Liver (tissue), 9 donors: ENCODE data around the gene PREPL. TPM values are rescaled to one million over a fixed set of nuclear protein-coding genes. Genes with fewer than 3 reads are reported as not detected.

Experiments
- DNase-seq: peaks from one replicate; pipeline ENCODE4 v3.0.0-alpha.2; 2017; ENCODE audit warnings: low spot score
- H3K27ac ChIP-seq, 2 donors: one replicate each; pipeline ENCODE4 v1.7.0; 2013; ENCODE audit warnings: inconsistent platforms in 2 of 2, low read length in 2 of 2, control low read depth in 1 of 2, low read depth in 1 of 2, mild to moderate bottlenecking in 1 of 2
- H3K27me3 ChIP-seq, 4 donors: one replicate each; pipeline versions ENCODE4 v1.6.1 to v1.7.0; 2013; ENCODE audit warnings: low read length in 3 of 4, inconsistent platforms in 1 of 4, mild to moderate bottlenecking in 1 of 4, moderate library complexity in 1 of 4; ENCODE audit not compliant: control insufficient read depth in 4 of 4, insufficient read depth in 4 of 4
- H3K36me3 ChIP-seq, 4 donors: one replicate each; pipeline versions ENCODE4 v1.6.1 to v1.7.0; 2013; ENCODE audit warnings: low read length in 3 of 4, mild to moderate bottlenecking in 3 of 4, low read depth in 1 of 4, moderate library complexity in 1 of 4; ENCODE audit not compliant: control insufficient read depth in 4 of 4, insufficient read depth in 3 of 4
- H3K4me1 ChIP-seq, 4 donors: one replicate each; pipeline versions ENCODE4 v1.6.1 to v1.7.0; 2013; ENCODE audit warnings: low read length in 3 of 4, mild to moderate bottlenecking in 3 of 4, moderate library complexity in 1 of 4; ENCODE audit not compliant: control insufficient read depth in 4 of 4, insufficient read depth in 4 of 4
- H3K4me3 ChIP-seq, 3 donors: one replicate each; pipeline versions ENCODE4 v1.6.1 to v1.7.0; 2013; ENCODE audit warnings: low read length in 3 of 3, control low read depth in 1 of 3, low read depth in 1 of 3, mild to moderate bottlenecking in 1 of 3
- H3K9ac ChIP-seq, 2 donors: one replicate each; pipeline ENCODE4 v1.7.0; 2013; ENCODE audit warnings: low read length in 2 of 2, mild to moderate bottlenecking in 2 of 2, moderate library complexity in 2 of 2, control low read depth in 1 of 2, low read depth in 1 of 2
- H3K9me3 ChIP-seq, 4 donors: one replicate each; pipeline versions ENCODE4 v1.6.1 to v1.7.0; 2013; ENCODE audit warnings: low read length in 3 of 4; ENCODE audit not compliant: control insufficient read depth in 4 of 4
- ATF3 ChIP-seq: IDR thresholded peaks from 2 replicates; pipeline ENCODE4 v1.6.1; 2016; ENCODE audit warnings: antibody characterized with exemption
- CTCF ChIP-seq: fragments of 150-350 bp; IDR thresholded peaks from 2 replicates; pipeline ENCODE4 v1.5.1; 2017; ENCODE audit warnings: improper control_type of control experiment, low read depth, low read length; ENCODE audit not compliant: missing input control
- EGR1 ChIP-seq, 2 donors: IDR thresholded peaks; 2 replicates each; pipeline ENCODE4 v1.6.1; 2016 to 2018; ENCODE audit warnings: antibody characterized with exemption in 2 of 2, low read depth in 2 of 2
- FOXA1 ChIP-seq: IDR thresholded peaks from 2 replicates; pipeline ENCODE4 v1.6.1; 2016; ENCODE audit warnings: antibody characterized with exemption
- FOXA2 ChIP-seq: IDR thresholded peaks from 2 replicates; pipeline ENCODE4 v1.6.1; 2016; ENCODE audit warnings: antibody characterized with exemption
- GABPA ChIP-seq, 2 donors: IDR thresholded peaks in 1 of 2; conservative IDR thresholded peaks in 1 of 2; 2 replicates each; pipeline ENCODE4 v1.6.1; 2016; ENCODE audit warnings: antibody characterized with exemption in 2 of 2, mild to moderate bottlenecking in 1 of 2, moderate library complexity in 1 of 2
- HNF4A ChIP-seq, 2 donors: conservative IDR thresholded peaks; 2 replicates each; pipeline ENCODE4 v1.6.1; 2016; ENCODE audit warnings: antibody characterized with exemption in 2 of 2, mild to moderate bottlenecking in 2 of 2
- HNF4G ChIP-seq: IDR thresholded peaks from 2 replicates; pipeline ENCODE4 v1.6.1; 2016; ENCODE audit warnings: antibody characterized with exemption
- JUND ChIP-seq, 2 donors: IDR thresholded peaks; 2 replicates each; pipeline ENCODE4 v1.6.1; 2016; ENCODE audit warnings: antibody characterized with exemption in 2 of 2
- NR2F2 ChIP-seq: IDR thresholded peaks from 2 replicates; pipeline ENCODE4 v1.6.1; 2016; ENCODE audit warnings: antibody characterized with exemption
- RAD21 ChIP-seq, 2 donors: IDR thresholded peaks; 2 replicates each; pipeline ENCODE4 v1.6.1; 2016; ENCODE audit warnings: antibody characterized with exemption in 2 of 2, mild to moderate bottlenecking in 2 of 2
- REST ChIP-seq: IDR thresholded peaks from 2 replicates; pipeline ENCODE4 v1.6.1; 2016; ENCODE audit warnings: antibody characterized with exemption, mild to moderate bottlenecking
- RXRA ChIP-seq, 2 donors: IDR thresholded peaks; 2 replicates each; pipeline ENCODE4 v1.6.1; 2017 to 2018; ENCODE audit warnings: antibody characterized with exemption in 2 of 2, mild to moderate bottlenecking in 1 of 2
- TAF1 ChIP-seq: conservative IDR thresholded peaks from 2 replicates; pipeline ENCODE4 v1.6.1; 2016; ENCODE audit warnings: antibody characterized with exemption, mild to moderate bottlenecking
- YY1 ChIP-seq: IDR thresholded peaks from 2 replicates; pipeline ENCODE4 v1.6.1; 2016; ENCODE audit warnings: antibody characterized with exemption, mild to moderate bottlenecking
- ZBTB33 ChIP-seq: IDR thresholded peaks from 2 replicates; pipeline ENCODE4 v1.6.1; 2016; ENCODE audit warnings: antibody characterized with exemption
- WGBS: extraction: QIAGEN DNeasy Blood & Tissue Kit; methylation state at CpG from one replicate; pipeline ENCODE4 v1.1.7; 2013; 5-methylcytosine and 5-hydroxymethylcytosine counted together
- polyA plus RNA-seq, 2 donors: library from polyadenylated mRNA; stranded (reverse) in 1 of 2; unstranded in 1 of 2; fragments of 200-250 nt in 1 of 2; fragments of >200 nt in 1 of 2; fragmentation: Nextera tagmentation in 1 of 2; extraction: Ambion mirVana in 1 of 2; gene quantifications; one replicate each; pipeline versions ENCODE4 v1.2.1 to v1.2.3, GENCODE V29; 2013 to 2015
- total RNA-seq, 2 donors: library from RNA; depleted of rRNA; stranded (reverse); fragments of >200 nt; gene quantifications; one replicate each; pipeline ENCODE4 v1.2.3, GENCODE V29; 2014
- TF ChIP-seq, protein P1 (sequence below): IDR thresholded peaks from 2 replicates; pipeline ENCODE4 v1.6.1; 2016; ENCODE audit warnings: antibody characterized with exemption
- donor health status: healthy.
- donor health status: healthy.
- donor health status: healthy.
- donor health status: healthy.
- donor health status: healthy.

The PREPL gene
- total and polyA plus RNA-seq, 4 donors, result 7.9 to 18.8 (median 11.7) TPM

DNA sequence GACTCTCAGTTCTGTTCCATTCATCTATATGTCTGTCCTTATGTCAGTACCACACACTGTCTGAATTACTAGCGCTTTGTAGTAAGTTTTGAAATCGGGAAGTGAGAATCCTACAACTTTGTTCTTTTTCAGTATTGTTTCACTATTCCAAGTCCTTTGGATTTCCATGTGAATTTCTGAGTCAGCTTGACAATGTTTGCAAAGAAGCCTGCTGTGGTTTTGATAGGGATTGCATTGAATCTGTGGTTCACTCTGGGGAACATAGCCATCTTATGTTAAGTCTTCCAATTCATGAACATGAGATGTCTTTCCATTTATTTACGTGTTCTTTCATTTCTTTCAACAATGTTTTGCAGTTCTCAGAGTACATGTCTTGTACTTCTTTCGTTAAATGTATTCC lies 71.0 kb downstream of the PREPL start:
- TF ChIP-seq CTCF, result no peak
- no peak for TF ChIP-seq HNF4G
- TF ChIP-seq JUND (IDR thresholded peaks at IDR 0.05), result no peak
- TF ChIP-seq FOXA2, result no peak
- no peak for TF ChIP-seq YY1
- no peak for TF ChIP-seq HNF4A (conservative IDR thresholded peaks at IDR 0.05)
- no peak for TF ChIP-seq EGR1 (IDR thresholded peaks at IDR 0.05; ENCODE audit: low read depth in 2 of 2)
- no peak for TF ChIP-seq GABPA (IDR thresholded peaks at IDR 0.05 in 1 of 2, conservative IDR thresholded peaks at IDR 0.05 in 1 of 2)
- no peak for TF ChIP-seq RAD21 (IDR thresholded peaks at IDR 0.05)
- no peak for TF ChIP-seq NR2F2
- no peak for TF ChIP-seq FOXA1
- no peak for TF ChIP-seq REST
- TF ChIP-seq, protein P1, sequence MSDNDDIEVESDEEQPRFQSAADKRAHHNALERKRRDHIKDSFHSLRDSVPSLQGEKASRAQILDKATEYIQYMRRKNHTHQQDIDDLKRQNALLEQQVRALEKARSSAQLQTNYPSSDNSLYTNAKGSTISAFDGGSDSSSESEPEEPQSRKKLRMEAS, result no peak
- no peak for TF ChIP-seq ATF3
- TF ChIP-seq ZBTB33, result no peak
- TF ChIP-seq TAF1, result no peak
- no peak for TF ChIP-seq RXRA (IDR thresholded peaks at IDR 0.05)
- no peak for DNase-seq
- Histone ChIP-seq H3K9me3 (no peaks in the 10 kb centered on the region), H3K4me3 (no peak overlapping the region), H3K4me1 (peaks cover 13 to 50% (median 40%) of the 10 kb centered on the region in 4 donors), H3K36me3 (no peaks in the 10 kb centered on the region), H3K27me3 (no peaks in the 10 kb centered on the region), H3K27ac (no peak overlapping the region), H3K9ac (no peak overlapping the region)
- 92% methylated on average over 4 of the region's 4 CpGs for WGBS
